SK-MEL-5 (cell line): Measurements from ENCODE around the gene KLF13. TPM values are rescaled to one million over a fixed set of nuclear protein-coding genes. Genes with fewer than 3 reads are reported as not detected.

Experiments used
- DNase-seq: peaks from one replicate; pipeline ENCODE4 v3.0.0-alpha.2; 2016; ENCODE audit warnings: low read depth, low spot score
- in situ Hi-C: cut with HindIII; loops from 2 replicates; pipeline ENCODE4 v1.10.0; 2016; ENCODE audit warnings: low sequenced_read_pairs, high pct_unique_total_duplicates, low pct_unique_long_range_greater_than_20kb
- total RNA-seq: library from RNA; depleted of rRNA; stranded (reverse); fragments of >200 nt; shearing (Covaris generic); gene quantifications from 2 replicates; pipeline ENCODE4 v1.2.3, GENCODE V29; 2014

Gene KLF13
- total RNA-seq, 1 experiment from 2014 or later = 17.3 TPM

DNA sequence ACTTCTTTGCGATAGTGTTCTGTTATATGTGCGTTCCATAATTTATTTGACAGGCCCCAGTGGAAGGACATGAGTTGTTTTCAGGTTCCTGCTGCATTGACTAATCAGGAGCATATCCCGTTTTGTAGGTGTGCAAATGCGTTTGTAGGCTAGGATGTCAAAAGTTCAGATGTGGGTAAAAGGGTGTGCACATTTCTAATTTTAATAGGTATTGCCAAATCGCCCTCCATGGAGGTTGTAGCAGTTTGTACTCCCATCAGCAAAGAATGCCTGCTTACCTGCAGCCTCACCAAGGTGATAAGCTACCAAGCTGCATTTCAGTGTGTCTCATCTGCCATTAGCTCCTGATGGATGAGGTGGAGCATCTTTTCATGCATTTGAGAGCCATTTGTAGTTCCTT lies 36.3 kb downstream of the KLF13 start:
- no peak for DNase-seq
- in situ Hi-C loops = no loop called here

DNA sequence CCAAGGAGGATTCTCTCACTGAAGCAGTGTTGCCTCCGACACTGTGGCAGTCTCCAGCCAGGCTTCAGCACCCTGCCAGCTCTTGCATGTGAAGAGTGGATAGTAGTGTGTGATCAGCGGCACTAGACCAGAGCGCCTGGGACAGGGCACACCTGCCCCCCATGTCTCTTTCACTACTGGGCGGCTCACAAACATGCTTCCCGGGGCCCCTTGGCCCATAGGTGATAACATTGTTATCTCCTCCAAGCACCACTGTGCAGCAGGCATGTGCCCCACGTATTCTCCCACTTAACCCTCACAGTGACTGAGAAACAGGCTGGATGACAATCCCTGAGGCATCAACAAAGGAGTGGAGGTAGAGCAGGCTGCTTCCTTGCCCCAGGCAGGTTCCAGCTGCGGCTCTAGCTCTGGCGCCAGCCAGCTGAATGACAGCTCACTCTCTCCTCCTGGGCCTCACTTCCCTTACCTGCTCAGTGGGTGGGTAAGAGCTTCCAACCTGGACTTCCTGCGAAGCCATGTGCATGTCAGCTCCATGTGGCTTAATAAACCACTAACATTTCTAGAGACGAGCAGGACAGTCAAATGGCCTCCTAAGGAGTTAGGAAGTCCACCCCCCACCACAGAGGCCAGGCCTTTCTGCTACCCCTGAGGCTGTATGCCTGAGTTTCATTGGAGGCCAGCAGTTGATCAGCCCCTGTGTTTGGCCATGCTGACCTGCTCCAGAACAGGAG lies 37.8 kb downstream of the KLF13 start:
- in situ Hi-C loops = no loop called here
- no peak for DNase-seq

DNA sequence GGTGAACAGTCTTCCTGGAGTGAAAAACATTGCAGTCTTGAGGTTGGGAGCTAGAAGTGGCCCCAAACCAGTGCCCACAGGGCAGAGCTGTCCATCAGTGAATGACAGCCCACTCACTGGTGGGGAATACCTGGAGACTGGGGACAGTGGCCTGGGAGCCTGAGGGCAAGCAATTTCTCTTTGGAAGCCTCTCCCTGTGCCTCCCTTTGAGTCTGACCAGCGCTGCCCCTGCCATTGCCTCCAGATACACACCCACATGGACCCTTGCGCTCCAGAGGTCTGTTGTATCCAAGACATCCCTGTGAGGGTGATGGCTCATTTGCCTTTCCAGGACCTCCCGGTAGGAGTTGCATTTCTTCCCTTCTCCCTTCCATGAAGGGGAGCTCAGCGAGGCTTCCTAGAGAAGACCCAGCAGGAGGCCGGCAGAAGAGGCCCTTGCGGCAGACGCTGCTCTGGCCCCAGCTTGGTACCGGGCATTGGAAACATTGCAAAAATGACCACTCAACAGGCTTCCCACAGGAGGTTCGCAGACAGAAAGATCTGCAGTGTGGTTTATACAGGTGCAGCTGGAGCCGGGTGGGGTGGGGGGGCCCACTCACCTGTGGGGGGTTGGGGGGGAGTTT lies 38.5 kb downstream of the KLF13 start:
- no peak for DNase-seq
- in situ Hi-C loops = no loop called here

DNA sequence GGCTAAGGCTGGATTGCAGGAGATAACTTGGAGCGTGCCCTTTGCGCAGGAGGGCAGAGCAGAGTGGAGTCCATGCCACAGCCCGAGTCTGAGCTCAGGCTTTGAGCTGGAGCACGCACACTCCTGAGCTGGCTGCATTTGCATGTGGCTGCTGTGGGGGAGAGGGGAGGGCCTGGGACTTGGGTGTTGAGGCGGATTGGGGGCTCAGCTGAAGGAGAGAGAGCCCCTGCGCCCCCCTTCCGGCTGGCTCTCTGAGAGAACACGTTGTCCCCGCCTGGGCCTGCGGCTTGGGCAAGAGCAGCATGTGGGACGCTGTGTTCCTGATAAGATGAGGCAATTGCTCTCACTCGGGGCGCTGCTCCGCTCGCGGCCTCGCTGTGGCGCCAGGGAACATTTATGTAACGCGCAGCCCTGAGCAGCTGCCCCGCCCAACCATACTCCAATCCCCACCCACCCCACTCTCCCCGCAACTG lies 39.1 kb downstream of the KLF13 start:
- in situ Hi-C loops = no loop called here
- no peak for DNase-seq

DNA sequence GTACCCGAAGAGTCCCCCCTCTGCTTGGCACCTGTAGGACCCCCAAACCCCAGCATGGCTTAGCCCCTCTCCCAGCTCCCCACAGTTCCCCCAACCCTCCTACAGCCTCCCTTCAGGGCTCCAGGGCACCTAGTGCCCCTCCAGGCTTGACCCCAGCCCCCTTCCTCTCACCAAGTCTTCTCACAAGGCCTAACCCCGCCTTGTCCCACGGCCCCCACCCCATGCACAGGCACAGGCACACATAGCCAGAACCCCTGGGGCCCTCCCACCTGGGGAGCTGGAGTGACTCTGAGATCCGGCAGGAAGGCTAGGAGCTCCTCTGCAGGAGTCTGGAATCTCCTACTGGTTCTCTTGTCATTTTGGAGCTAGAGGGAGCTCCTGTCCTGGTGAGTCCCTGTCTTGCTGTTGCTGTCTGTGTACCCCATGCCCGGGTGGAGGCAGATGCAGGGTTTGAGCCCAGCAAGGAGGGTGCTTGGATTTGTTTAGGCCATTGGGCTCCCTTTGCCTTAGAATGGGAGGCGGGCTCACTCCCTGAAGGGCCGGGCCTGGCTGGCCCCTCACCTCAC lies 39.6 kb downstream of the KLF13 start:
- DNase-seq = peak; percentile 7
- in situ Hi-C loops = no loop called here

DNA sequence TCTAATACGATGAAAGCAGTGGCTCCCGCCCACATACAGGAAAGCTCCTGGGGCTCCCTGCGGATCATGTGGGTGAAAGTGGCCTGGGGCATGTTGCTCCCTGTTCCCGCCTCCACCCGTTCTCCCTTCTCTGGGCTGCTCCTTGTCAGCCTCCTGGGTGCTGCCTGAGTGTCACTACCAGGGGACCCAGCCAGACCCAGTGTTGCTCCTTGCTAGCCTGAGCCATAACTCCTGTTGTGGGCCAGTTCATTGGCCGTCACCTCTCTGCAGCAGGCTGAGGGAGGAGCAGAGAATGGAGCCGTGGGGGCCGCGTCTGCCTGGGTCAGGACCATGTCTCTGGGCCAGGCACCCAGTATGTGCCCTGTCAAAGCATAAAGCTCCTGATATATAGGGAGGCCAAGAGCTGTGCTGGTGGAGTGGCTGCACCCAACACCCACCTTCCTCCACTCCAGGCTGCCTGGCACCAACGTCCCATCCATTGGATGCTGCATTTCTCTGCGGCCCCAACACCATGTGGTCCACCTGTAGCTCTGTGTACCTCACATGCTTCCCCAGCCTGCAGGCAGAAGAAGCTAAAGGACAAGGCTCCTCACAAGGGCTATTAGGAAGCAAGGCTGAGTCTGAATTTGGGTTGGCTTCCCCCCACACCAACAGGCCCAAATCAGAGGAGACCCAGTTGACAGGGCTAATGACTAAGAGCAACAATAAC lies 40.5 kb downstream of the KLF13 start:
- in situ Hi-C loops = no loop called here
- DNase-seq = no peak

DNA sequence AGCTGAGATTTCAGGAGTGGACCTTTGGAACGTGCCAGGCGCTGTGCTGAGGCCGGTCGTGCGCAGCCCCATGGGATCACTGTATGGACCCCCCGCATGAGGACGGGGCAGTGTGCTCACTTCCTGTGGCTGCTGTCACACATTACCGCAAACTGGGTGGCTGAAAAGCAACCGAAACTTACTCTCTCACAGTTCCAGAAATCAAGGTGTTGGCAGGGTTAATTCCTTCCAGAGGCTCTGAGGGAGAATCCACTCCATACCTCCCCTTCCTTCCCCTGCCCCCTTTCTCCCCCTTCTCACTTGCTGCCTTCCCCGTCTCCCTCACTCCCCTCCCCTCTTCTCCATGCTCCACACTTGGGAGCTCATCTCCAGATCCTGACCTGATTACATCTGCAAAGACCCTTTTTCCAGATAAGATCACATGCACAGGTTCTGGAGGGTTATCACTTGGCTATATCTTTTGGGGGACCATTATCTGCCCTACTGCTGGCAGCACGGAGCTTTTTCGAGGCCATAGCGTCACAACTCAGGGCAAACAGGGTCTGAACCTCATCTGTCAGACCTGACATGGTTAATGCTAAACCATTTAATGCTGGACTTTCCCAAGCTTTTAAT lies 41.2 kb downstream of the KLF13 start:
- no peak for DNase-seq
- in situ Hi-C loops = no loop called here

DNA sequence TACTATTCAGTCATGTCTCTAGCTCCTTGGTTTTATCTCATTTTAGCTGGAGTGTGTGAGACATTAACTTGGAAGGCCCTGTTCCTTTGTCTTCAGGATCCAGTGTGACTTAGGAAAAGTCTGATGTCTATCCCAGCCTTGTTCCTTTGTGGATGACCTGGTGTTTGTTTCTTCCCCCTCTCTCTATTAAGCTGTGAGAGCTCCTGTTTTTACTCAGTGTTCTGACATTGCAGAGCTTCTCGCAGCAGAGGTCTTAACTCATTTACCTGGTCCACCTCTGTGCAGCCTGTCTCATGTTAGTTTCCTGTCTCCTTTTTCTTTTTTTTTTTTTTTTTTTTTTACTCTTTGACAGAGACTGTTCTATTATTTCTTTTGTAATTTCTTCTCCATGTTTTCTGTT lies 43.1 kb downstream of the KLF13 start:
- in situ Hi-C loops = no loop called here
- no peak for DNase-seq

DNA sequence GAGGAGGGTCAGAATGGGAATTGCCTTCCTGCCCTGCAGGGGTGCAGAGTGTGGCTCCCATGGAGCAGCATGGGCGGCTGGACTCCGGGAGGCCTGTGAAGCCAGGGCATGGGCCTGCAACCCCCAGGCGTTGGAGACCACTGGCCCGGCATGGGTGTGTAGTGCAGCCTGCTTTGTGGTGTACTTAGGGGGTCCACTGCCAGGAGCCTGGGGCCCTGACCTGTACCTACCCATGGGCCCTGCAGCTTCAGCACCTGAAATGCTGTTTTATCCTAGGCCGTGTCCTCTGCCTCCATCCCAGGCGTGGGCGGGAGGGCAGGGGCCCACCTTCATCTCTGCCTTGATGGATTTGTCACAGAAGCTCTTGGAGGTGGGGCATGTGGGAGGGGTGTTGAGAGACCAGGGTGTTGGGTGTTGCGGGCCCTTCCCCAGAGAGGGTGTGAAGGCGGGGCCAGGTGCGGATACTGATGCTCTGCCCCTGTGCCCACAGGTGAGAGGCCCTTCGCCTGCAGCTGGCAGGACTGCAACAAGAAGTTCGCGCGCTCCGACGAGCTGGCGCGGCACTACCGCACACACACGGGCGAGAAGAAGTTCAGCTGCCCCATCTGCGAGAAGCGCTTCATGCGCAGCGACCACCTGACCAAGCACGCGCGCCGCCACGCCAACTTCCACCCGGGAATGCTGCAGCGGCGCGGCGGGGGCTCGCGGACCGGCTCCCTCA lies 45.0 kb downstream of the KLF13 start:
- in situ Hi-C loops = no loop called here
- DNase-seq = no peak

DNA sequence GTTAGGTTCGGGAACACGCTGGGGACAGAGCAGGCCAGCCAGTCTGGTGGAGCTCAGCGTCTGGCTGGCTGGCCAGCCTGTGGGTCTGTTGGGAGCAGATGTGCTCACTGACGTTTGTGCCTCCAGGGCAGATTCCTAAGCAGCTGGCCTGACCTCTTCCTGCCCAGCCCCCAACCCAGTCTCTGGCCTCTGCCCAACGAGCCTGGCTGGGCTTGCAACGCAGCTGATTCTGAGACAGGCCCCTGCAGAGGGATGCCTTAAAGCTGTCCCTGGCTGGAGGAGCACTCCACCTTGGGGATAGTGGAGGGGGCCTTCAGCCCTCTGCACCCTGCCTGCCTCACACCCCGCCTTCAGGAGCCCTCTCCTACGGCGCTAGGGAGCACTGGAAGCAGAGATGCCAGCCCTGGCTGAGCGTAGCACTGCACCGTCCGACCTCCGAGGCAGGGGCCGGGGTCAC lies 46.0 kb downstream of the KLF13 start:
- in situ Hi-C loops = no loop called here
- peak; percentile 25 for DNase-seq

DNA sequence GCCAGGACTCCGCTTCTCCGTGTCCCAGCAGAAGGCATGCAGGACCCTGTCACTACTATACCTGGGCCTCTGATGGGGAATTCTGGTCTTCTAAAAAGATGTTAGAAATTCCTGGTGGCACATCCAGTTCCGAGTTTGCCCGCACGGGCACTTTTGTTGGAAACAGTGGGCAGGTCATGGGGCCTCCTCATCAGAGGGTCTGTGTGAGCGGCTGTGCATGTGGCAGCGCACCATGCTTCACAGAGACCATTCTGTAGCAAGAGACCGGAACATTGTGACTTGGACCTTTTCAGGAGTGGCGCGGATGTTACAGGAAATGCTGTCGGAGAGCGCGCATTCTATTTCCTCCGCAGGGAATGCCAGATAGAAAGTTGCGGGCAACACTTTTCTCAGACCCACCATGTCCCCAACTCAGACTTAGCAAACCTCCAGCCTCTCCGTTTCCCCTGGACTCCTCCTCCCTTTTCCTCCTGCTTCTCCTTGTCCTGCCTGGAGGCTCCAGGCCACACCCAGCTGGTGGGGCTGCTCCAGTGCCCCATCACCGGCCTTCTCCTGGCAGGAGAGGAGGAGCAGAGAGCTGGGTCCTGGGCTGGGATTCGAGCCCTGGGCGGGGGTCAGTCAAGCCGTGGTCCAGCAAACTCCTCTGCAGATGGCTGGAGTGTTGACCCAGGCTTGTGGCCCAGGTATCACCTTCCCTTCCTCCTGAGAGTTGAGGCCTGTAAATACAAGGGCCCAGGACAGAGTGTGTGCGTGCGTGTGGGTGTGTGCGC lies 46.6 kb downstream of the KLF13 start:
- no peak for DNase-seq
- in situ Hi-C loops = no loop called here

DNA sequence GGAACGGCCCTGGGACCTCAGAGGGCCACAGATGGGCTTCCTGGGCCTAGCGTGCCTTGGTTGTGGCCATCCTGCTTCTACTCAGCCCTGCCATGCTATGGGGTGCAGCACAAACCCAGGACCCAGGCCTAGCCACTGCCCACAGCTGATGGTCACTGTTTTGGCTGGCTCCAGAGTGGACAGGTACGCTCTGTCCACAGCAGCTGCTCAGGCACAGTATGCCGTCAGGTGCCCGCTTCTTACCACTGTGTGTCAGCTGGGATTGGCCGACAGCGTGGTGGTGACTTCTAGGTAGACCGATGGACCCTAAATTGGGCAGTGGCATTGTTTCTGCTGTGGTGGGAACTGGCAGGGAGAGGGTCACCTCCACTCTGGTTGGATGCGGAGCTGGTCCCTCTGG lies 47.3 kb downstream of the KLF13 start:
- in situ Hi-C loops = no loop called here
- DNase-seq = no peak

DNA sequence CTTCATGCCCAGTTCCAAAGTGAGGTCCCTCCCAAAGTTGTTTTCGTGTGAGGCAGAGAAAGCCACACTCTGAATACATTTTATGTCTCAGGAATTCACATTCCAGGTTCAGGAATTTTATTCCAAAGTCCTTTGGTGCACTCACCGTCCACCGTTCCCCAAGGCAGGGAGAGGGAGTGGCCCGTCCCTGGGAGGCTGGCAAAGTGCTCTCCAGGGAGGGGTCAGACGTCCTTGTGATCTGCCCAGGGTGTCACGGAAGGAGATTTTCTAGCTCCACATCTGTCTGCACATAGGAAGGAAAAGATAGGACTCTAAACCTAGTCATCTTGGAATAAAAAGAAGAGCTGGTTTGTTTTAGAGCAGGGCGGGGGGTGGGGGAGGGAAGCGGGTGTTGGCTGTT lies 47.9 kb downstream of the KLF13 start:
- in situ Hi-C loops = no loop called here
- DNase-seq = no peak

DNA sequence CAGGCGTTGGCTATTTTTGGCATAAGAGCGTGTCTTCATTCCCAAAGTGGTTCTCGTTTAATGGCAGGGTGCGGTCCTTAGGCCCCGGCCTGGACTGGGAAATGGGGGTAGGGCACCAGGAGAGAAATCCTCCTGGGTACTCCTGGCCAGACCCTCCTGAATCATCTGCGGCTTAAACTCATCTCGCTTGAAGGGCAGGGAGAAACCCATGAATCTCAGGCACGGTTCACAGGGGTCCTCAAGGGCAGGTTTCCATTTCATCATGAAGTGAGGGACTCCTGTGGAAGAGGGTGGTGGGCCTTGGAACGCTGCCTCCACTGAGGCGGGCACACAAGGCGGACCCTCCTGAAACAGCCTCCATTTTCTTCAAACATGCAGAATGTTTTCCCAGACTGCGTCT lies 48.4 kb downstream of the KLF13 start:
- in situ Hi-C loops = no loop called here

DNA sequence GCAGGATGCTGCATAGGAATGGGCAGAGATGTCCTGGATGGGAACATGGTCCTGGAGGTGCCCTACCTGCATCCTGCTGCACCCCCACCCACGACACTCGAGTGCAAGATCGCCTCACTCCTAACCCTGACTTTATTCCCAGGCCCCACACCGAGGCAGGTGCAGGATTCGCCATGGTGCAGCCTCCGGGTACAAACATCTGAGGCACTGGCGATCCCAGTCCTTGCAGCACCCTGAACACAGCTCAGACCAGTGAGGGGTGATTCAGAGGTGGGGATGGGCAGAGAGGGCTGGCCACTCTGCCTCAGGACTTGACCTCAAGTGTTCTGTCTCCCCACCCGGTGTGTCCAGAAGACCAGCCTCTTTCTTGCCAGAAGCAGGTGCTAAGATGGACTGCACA lies 49.1 kb downstream of the KLF13 start:
- in situ Hi-C loops = no loop called here
- DNase-seq = no peak

More for the DNA sequence above, 48.4 kb downstream of the KLF13 start:
- no peak for DNase-seq

DNA sequence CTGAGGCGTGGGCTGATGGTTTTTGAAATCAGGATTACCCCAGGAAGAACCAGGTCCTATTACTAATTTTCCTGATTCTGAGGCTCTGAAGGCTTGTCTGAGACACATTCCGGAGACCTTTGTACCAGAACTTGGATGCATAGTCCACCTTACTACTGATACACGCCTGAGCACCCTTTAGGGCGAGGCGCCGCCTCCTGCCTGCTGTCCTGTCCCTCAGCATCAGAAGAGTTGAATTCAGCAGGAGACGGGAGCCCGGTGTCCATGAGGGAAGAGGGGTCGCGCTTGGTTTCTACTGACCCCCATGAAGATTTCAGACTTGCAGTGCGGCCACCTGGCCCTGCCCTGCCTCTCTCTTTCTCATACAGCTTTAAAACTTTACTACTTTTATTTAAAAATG lies 49.9 kb downstream of the KLF13 start:
- DNase-seq = no peak
- in situ Hi-C loops = no loop called here

DNA sequence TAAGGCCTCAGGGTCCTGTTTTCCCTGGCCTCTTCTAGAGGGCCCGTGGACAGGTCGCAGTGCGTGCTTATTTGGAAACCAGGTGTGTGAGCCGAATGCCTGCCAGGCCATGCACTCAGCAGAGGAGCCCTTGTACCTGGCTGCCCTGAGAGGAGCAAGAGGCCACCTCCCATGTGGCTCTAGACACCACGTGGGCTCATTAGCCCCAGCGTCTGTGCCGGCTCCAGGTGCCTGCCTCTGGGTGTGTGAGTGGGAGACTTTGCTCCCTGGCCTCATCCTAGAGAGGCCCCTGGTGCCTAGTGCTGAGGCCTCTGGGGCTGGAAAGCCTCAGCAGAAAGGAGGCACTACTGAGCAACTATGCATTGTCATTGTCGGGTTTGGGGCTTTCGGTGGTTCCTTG lies 50.4 kb downstream of the KLF13 start:
- no peak for DNase-seq
- in situ Hi-C loops = no loop called here
